Type B pancreatic cell (in vitro differentiated cells): ENCODE measurements around the gene CPM. TPM values are rescaled to one million over a fixed set of nuclear protein-coding genes. Genes with fewer than 3 reads are reported as not detected.
"Not testable (repeated sequence)": the region's sequence is repeated elsewhere in the genome, so short reads cannot be mapped to it uniquely, and the experiment has no call there.

Experiments used
- DNase-seq: peaks from one replicate; pipeline ENCODE4 v3.0.0; 2021; ENCODE audit warnings: mixed read lengths; ENCODE audit not compliant: unreplicated experiment; ENCODE audit errors: extremely low spot score
- H3K27ac Mint-ChIP-seq: 2 replicates; pipeline ENCODE4 v1.8.0; 2021; ENCODE audit warnings: mild to moderate bottlenecking, mixed read lengths
- H3K27me3 Mint-ChIP-seq: 2 replicates; pipeline ENCODE4 v1.8.0; 2021; ENCODE audit warnings: mixed read lengths
- H3K36me3 Mint-ChIP-seq: 2 replicates; pipeline ENCODE4 v1.8.0; 2021; ENCODE audit warnings: mixed read lengths
- H3K4me1 Mint-ChIP-seq: one replicate; pipeline ENCODE4 v1.8.0; 2021; ENCODE audit warnings: mixed read lengths; ENCODE audit not compliant: unreplicated experiment
- H3K4me3 Mint-ChIP-seq: 2 replicates; pipeline ENCODE4 v1.8.0; 2021; ENCODE audit warnings: mild to moderate bottlenecking, mixed read lengths
- H3K9me3 Mint-ChIP-seq: 2 replicates; pipeline ENCODE4 v1.8.0; 2021; ENCODE audit warnings: mixed read lengths
- CTCF ChIP-seq: fragments of 200-600 bp; sonication (generic); conservative IDR thresholded peaks from 2 replicates; pipeline ENCODE4 v1.5.0; 2021; ENCODE audit warnings: antibody characterized with exemption, mild to moderate bottlenecking
- total RNA-seq: library from RNA; stranded (reverse); gene quantifications from 2 replicates; pipeline ENCODE4 v1.2.1, GENCODE V29; 2021; ENCODE audit warnings: low replicate concordance

The CPM gene
- total RNA-seq, 1 donor from 2014 or later = 58.1 TPM

GRCh38 chr12:68824597-68825250 lies 108.2 kb downstream of the CPM start:
- no peaks in the 10 kb centered on the region for H3K9me3 Mint-ChIP-seq
- no peak for TF ChIP-seq CTCF
- peaks cover 38% of the 10 kb centered on the region for H3K36me3 Mint-ChIP-seq
- no peak for DNase-seq
- H3K4me1 Mint-ChIP-seq = no peaks in the 10 kb centered on the region
- H3K27me3 Mint-ChIP-seq = no peaks in the 10 kb centered on the region
- peak overlapping the region; percentile 5 for H3K27ac Mint-ChIP-seq
- H3K4me3 Mint-ChIP-seq = no peak overlapping the region

- no peaks in the 10 kb centered on the region for H3K27me3 Mint-ChIP-seq
- H3K4me1 Mint-ChIP-seq = no peaks in the 10 kb centered on the region
- no peaks in the 10 kb centered on the region for H3K9me3 Mint-ChIP-seq
- no peak overlapping the region for H3K4me3 Mint-ChIP-seq
- H3K27ac Mint-ChIP-seq = peak overlapping the region; percentile 24
- TF ChIP-seq CTCF = no peak
- no peak for DNase-seq
- H3K36me3 Mint-ChIP-seq = peaks cover 42% of the 10 kb centered on the region
These were observed 108.8 kb downstream of the CPM start for GRCh38 chr12:68824131-68824530.

- H3K27me3 Mint-ChIP-seq = no peaks in the 10 kb centered on the region
- H3K36me3 Mint-ChIP-seq = peaks cover 46% of the 10 kb centered on the region
- no peak overlapping the region for H3K4me3 Mint-ChIP-seq
- TF ChIP-seq CTCF = no peak
- peak overlapping the region; percentile 24 for H3K27ac Mint-ChIP-seq
- no peaks in the 10 kb centered on the region for H3K9me3 Mint-ChIP-seq
- no peaks in the 10 kb centered on the region for H3K4me1 Mint-ChIP-seq
- no peak for DNase-seq
These were observed 109.3 kb downstream of the CPM start for GRCh38 chr12:68823696-68824095.

GRCh38 chr12:68821357-68822188 lies 111.4 kb downstream of the CPM start:
- H3K27ac Mint-ChIP-seq = peak overlapping the region; percentile 73
- peak overlapping the region; percentile 28 for H3K4me3 Mint-ChIP-seq
- no peaks in the 10 kb centered on the region for H3K27me3 Mint-ChIP-seq
- peaks cover 47% of the 10 kb centered on the region for H3K36me3 Mint-ChIP-seq
- no peak for DNase-seq
- H3K4me1 Mint-ChIP-seq = no peaks in the 10 kb centered on the region
- no peak for TF ChIP-seq CTCF
- no peaks in the 10 kb centered on the region for H3K9me3 Mint-ChIP-seq

- H3K4me3 Mint-ChIP-seq, H3K9me3 Mint-ChIP-seq: not testable (repeated sequence)
- H3K27ac Mint-ChIP-seq = peak overlapping the region; percentile 66
These were observed 113.5 kb downstream of the CPM start for GRCh38 chr12:68819481-68819880.

More at GRCh38 chr12:68819481-68819880, 113.5 kb downstream of the CPM start:
- not testable (repeated sequence) for H3K4me1 Mint-ChIP-seq, DNase-seq, H3K27me3 Mint-ChIP-seq
- peaks cover 47% of the 10 kb centered on the region for H3K36me3 Mint-ChIP-seq
